ENCODE results near the gene TBX2.

Gene TBX2

DNA sequence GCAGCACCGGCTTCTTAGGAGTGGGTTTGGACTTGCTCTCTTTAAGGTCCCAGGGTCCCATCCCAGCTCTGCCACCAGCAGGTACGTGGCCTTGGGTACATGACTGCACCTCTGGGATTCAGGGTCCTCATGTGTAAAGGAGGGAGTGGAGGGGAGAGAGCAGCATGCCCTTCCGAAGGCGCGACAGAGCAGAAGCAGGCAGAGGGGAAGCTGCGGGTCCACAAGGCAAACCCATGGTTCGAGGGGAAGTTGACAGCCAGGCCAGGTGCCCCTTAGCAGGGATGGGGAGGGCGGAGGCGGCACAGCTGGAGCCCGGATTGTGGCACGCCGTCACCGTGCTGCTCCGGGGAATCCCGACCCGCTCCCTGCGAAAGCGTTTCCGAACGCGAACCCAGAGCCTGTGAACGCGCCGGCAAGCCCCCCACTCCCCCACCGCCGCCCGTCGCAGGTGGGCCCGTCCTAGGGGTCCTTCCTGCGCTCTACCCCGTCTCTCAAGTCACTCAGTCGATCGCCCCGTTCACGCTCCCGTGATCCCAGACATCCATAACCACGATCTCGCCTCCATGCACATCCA is 4.1 kb upstream of the TBX2 start:
- no peak for TF ChIP-seq EZH2phosphoT487 (IDR thresholded peaks at IDR 0.05; ENCODE audit: borderline replicate concordance)
- TF ChIP-seq, protein P1, sequence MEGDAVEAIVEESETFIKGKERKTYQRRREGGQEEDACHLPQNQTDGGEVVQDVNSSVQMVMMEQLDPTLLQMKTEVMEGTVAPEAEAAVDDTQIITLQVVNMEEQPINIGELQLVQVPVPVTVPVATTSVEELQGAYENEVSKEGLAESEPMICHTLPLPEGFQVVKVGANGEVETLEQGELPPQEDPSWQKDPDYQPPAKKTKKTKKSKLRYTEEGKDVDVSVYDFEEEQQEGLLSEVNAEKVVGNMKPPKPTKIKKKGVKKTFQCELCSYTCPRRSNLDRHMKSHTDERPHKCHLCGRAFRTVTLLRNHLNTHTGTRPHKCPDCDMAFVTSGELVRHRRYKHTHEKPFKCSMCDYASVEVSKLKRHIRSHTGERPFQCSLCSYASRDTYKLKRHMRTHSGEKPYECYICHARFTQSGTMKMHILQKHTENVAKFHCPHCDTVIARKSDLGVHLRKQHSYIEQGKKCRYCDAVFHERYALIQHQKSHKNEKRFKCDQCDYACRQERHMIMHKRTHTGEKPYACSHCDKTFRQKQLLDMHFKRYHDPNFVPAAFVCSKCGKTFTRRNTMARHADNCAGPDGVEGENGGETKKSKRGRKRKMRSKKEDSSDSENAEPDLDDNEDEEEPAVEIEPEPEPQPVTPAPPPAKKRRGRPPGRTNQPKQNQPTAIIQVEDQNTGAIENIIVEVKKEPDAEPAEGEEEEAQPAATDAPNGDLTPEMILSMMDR (conservative IDR thresholded peaks at IDR 0.05; ENCODE audit: low read length): no peak
- H3K4me1 ChIP-seq (ENCODE audit: insufficient read depth, low read length, poor library complexity, severe bottlenecking): no peaks in the 10 kb centered on the region
- no peaks in the 10 kb centered on the region for H3K9me2 ChIP-seq (replicated peaks; ENCODE audit: low read depth, low read length)
- no peaks in the 10 kb centered on the region for H4K20me1 ChIP-seq (ENCODE audit: insufficient read depth, low read length, poor library complexity, severe bottlenecking)
- H3F3A ChIP-seq (ENCODE audit: low read depth): no peaks in the 10 kb centered on the region
- no peak overlapping the region for H3K4me3 ChIP-seq (ENCODE audit: low read length, poor library complexity, severe bottlenecking)
- H3K9me3 ChIP-seq (ENCODE audit: insufficient read depth, low read depth, low read length): no peaks in the 10 kb centered on the region
- no peaks in the 10 kb centered on the region for H3K36me3 ChIP-seq (ENCODE audit: insufficient read depth, low read length)
- no peak overlapping the region for H2AFZ ChIP-seq (ENCODE audit: low read length)
- H3K79me2 ChIP-seq (ENCODE audit: insufficient read depth, low read length): no peaks in the 10 kb centered on the region
- H3K4me2 ChIP-seq (ENCODE audit: low read depth, low read length, poor library complexity, severe bottlenecking): no peak overlapping the region
- H3K9ac ChIP-seq (ENCODE audit: low read depth, low read length, poor library complexity, severe bottlenecking): no peak overlapping the region
- H3K27me3 ChIP-seq (ENCODE audit: insufficient read depth, low read length, poor library complexity, severe bottlenecking): no peaks in the 10 kb centered on the region

DNA sequence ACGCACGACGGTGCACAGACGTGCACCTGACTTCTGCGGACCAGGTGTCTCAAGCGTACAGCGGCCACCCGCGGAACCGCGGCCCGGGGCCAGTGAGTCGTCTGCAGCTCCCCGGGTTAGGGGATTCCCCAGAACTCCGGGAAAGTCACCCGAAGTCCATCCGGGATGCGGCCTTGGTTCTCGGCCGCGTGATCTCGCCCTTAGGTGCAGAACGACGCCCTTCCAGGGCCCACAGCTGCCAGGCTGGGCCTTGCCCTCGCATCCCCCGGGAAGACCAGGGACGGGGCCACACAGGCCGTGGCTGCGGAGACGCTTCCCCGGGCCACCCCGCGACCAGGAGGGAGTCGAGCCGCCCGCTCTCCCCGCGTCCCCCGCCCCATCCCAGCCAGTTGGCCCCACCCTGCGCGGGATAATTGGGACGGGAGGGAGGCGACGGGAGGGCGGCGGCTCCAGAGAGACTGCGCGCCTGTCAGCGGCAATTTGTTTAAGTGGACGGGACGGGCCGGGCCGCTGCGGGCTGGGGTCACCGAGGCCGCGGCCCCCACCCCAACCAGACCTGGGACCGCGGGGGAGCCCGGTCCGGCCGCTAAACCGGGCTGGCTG is 3.6 kb upstream of the TBX2 start:
- no peaks in the 10 kb centered on the region for H3K79me2 ChIP-seq (ENCODE audit: insufficient read depth, low read length)
- H2AFZ ChIP-seq (ENCODE audit: low read length): no peak overlapping the region
- H3K9ac ChIP-seq (ENCODE audit: low read depth, low read length, poor library complexity, severe bottlenecking): no peak overlapping the region
- no peaks in the 10 kb centered on the region for H3K9me3 ChIP-seq (ENCODE audit: insufficient read depth, low read depth, low read length)
- H3K4me3 ChIP-seq (ENCODE audit: low read length, poor library complexity, severe bottlenecking): no peak overlapping the region
- TF ChIP-seq, protein P1 (conservative IDR thresholded peaks at IDR 0.05; ENCODE audit: low read length): no peak
- TF ChIP-seq EZH2phosphoT487 (IDR thresholded peaks at IDR 0.05; ENCODE audit: borderline replicate concordance): no peak
- H3K4me1 ChIP-seq (ENCODE audit: insufficient read depth, low read length, poor library complexity, severe bottlenecking): no peaks in the 10 kb centered on the region
- H4K20me1 ChIP-seq (ENCODE audit: insufficient read depth, low read length, poor library complexity, severe bottlenecking): no peaks in the 10 kb centered on the region
- H3K36me3 ChIP-seq (ENCODE audit: insufficient read depth, low read length): no peaks in the 10 kb centered on the region
- no peaks in the 10 kb centered on the region for H3F3A ChIP-seq (ENCODE audit: low read depth)
- no peaks in the 10 kb centered on the region for H3K9me2 ChIP-seq (replicated peaks; ENCODE audit: low read depth, low read length)
- no peak overlapping the region for H3K4me2 ChIP-seq (ENCODE audit: low read depth, low read length, poor library complexity, severe bottlenecking)
- H3K27me3 ChIP-seq (ENCODE audit: insufficient read depth, low read length, poor library complexity, severe bottlenecking): no peaks in the 10 kb centered on the region

DNA sequence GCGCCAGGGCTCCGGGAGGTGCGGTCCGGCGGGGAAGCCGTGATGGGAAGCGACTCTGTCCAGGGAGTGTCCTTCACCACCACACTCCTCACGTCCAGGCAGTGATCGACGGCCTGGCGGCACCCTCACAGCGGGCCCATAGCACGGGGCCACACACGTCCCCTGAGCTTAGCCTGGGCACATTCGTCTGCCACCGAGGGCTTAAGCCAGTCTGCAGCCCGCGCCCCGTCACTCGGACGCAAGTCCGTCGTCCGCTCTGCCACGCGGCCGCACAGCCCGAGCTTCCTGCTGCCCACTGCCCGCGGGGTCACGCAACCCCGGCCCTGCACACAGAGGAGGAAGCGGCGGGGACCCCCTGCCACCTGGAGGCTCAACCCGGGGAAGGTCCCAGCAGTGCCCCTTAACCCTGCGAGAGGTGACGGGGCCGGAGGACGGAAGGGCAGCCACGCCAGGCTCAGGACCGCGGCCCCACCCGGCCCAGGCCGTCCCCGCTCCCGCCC is 3.0 kb upstream of the TBX2 start:
- Histone ChIP-seq H3K4me3 (ENCODE audit: low read length, poor library complexity, severe bottlenecking) (no peak overlapping the region), H3K27me3 (ENCODE audit: insufficient read depth, low read length, poor library complexity, severe bottlenecking) (no peaks in the 10 kb centered on the region)

More for the DNA sequence above, 3.0 kb upstream of the TBX2 start:
- Histone ChIP-seq H3K4me1 (ENCODE audit: insufficient read depth, low read length, poor library complexity, severe bottlenecking) (no peaks in the 10 kb centered on the region), H2AFZ (ENCODE audit: low read length) (no peak overlapping the region), H3K79me2 (ENCODE audit: insufficient read depth, low read length) (no peaks in the 10 kb centered on the region), H3K9me3 (ENCODE audit: insufficient read depth, low read depth, low read length) (no peaks in the 10 kb centered on the region), H4K20me1 (ENCODE audit: insufficient read depth, low read length, poor library complexity, severe bottlenecking) (no peaks in the 10 kb centered on the region), H3K9me2 (replicated peaks; ENCODE audit: low read depth, low read length) (no peaks in the 10 kb centered on the region), H3K36me3 (ENCODE audit: insufficient read depth, low read length) (no peaks in the 10 kb centered on the region), H3F3A (ENCODE audit: low read depth) (no peaks in the 10 kb centered on the region), H3K4me2 (ENCODE audit: low read depth, low read length, poor library complexity, severe bottlenecking) (no peak overlapping the region), H3K9ac (ENCODE audit: low read depth, low read length, poor library complexity, severe bottlenecking) (no peak overlapping the region)
- TF ChIP-seq EZH2phosphoT487 (IDR thresholded peaks at IDR 0.05; ENCODE audit: borderline replicate concordance): no peak
- TF ChIP-seq, protein P1 (conservative IDR thresholded peaks at IDR 0.05; ENCODE audit: low read length): no peak
